HG03565 (cell line): ENCODE measurements around the gene SH3BP4.

ENCODE experiments used
- ATAC-seq: cut with Tn5 transposase; IDR thresholded peaks from one replicate; pipeline ENCODE4 v1.9.1; 2021; ENCODE audit warnings: mild to moderate bottlenecking, moderate library complexity; ENCODE audit not compliant: unreplicated experiment

SH3BP4 gene

GRCh38 chr2:234981197-234982095 is 29.6 kb downstream of the SH3BP4 start:
- no peak for ATAC-seq

- ATAC-seq, result no peak
These were observed 30.4 kb downstream of the SH3BP4 start for GRCh38 chr2:234982096-234982834.

DNA sequence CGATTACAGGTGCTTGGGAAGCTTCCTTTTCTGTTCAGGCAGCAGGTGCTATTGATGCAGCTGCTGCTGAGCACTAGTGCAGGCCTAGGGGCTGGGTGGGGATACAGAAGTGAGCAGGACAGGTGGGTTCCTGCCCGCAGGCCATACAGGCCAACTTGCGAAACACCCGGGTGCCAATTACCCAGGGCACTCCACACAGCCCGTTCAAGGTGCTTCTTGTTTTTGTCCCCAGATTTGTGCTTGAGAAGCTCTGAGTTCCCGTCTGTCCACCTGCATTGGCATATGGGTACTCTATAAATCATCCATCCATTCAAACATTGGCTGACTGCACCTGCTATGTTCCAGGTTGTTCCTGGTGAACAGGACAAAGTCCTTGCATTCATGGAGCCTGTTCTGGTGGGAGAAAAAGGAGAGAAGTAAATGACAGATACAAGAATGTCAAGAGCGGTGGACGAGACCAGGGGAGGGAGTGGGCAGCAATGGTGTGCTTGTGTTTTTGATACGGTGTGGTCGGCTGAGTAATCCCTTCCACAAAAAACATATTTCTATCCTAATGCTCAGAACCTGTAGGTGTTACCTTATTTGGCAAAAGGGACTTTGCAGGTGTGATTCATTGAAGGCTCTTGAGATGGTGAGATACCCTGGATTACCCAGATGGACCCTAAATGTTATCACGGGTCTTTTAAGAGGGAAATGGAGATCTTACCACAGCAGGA is 31.4 kb downstream of the SH3BP4 start:
- ATAC-seq, result no peak

DNA sequence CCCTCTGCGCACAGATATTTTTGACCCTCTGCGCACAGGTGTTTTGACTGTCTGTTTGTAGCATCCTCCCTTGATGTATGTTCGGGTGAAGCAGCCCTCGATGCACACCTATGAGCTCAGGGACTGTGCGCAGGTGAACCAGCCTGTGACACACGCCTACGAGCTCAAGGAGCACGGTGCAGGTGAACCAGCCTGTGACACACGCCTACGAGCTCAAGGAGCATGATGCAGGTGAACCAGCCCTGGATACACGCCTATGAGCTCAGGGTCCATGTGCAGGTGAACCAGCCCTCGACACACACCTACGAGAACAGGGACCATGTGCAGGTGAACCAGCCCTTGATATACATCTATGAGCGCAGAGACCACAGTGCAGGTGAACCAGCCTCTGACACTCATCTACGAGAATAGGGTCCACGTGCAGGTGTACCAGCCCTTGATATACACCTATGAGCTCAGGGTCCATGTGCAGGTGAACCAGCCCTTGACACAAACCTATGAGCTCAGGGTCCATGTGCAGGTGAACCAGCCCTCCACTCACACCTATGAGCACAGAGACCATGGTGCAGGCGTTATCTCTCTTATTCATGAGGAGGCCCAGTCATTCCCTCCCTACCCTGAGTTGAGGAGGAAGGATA is 33.9 kb downstream of the SH3BP4 start:
- ATAC-seq, result no peak

- ATAC-seq, result no peak
These were observed 34.6 kb downstream of the SH3BP4 start for GRCh38 chr2:234986390-234986789.

GRCh38 chr2:234986876-234987720 is 35.3 kb downstream of the SH3BP4 start:
- ATAC-seq, result no peak

DNA sequence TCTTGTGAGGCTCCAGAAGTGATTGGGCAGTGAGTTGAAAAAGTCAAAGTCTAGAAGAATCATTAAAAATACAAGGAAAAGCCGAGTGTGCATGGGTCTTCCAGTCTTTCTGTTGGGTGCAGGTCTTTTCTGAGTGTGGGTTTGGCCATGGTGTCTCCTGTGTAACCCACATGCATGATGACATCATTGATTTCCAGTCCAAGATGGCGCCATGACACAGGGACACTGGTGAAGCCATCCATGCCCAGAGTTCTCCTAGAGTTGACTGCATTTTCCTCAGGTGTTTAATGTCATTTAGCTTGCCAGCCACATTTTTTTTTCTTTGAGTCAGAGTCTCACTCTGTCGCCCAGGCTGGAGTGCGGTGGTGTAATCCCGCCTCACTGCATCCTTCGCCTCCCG is 35.9 kb downstream of the SH3BP4 start:
- no peak for ATAC-seq

GRCh38 chr2:234988491-234988890 is 36.7 kb downstream of the SH3BP4 start:
- no peak for ATAC-seq

- no peak for ATAC-seq
These were observed 37.4 kb downstream of the SH3BP4 start for GRCh38 chr2:234989183-234989701.

DNA sequence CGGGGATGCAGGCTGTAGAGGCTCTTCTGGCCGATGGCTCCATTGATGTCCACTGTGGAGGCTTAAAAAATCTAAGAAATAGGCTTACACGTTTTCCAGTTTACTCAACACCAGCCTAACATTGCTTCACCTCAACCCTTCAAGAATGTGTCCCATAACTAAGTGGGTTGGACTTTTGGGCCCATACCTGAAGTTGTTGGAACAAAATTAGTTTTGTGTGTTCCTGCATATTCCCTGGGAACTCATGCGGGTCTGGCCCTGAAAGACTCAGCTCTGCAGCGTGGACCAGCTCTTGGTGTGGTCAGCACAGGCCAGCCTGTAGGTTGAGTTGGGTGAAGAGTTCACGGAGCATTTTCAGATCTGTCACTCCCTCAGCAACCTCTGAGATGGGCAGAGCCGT is 38.5 kb downstream of the SH3BP4 start:
- ATAC-seq, result no peak

- ATAC-seq, result no peak
These were observed 39.5 kb downstream of the SH3BP4 start for GRCh38 chr2:234991290-234991689.

GRCh38 chr2:234991793-234992192 is 40.0 kb downstream of the SH3BP4 start:
- no peak for ATAC-seq

DNA sequence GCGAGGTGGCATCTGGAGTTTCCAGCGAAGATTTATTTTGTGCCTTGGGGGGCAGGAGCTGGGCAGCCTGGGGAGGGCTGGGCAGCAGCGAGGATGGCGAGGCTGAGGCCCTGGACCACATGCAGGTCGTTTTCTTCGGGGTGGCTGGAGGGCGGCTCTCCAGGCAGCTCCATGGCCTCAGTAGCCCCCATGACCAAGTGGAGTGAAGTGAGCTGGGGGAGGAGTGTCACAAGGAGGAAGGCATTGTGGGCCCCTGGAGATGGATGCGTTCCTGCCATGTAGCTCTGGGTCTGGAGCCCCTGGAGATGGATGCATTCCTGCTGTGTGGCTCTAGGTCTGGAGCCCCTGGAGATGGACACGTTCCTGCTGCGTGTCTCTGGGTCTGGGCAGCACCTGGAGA is 40.4 kb downstream of the SH3BP4 start:
- no peak for ATAC-seq

GRCh38 chr2:234992624-234993349 is 41.0 kb downstream of the SH3BP4 start:
- ATAC-seq, result no peak

GRCh38 chr2:234993541-234993981 is 41.7 kb downstream of the SH3BP4 start:
- no peak for ATAC-seq

- ATAC-seq, result no peak
These were observed 42.9 kb downstream of the SH3BP4 start for GRCh38 chr2:234994438-234995321.

DNA sequence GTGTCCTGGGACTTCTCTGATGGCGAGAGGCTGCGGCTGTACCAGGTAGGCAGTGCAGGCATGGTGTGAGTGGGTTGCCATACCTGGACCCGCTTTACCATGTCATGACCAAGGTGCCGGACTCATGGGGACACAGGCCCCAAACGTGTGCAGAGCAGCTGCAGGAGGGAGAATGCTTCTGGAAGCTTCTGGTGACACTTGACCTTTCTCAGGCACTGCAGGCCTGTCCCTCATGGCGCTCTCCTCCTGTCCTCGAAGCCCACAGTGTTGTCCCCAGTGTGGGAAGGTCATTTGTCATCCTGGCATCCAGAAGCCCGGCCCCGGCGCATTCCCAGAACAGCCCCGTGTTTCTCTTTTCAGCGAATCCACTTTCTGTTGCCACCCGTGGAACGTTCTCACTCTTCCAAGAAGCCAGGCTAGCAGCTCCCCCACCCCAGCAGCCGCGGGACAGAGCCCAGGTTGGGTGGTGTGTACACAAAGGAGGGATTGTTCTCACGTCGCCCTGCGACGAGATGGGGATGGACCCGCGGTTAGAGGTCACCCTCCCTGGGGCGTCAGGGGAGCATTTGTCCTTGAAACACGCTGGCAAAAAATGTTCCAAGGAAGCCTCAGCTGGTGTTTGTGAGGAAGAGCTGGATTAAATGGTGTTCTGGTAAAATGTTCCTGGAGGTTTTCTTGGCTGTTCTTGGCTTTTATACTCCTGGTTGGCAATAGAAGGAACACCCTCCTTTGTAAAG is 43.7 kb downstream of the SH3BP4 start:
- ATAC-seq, result no peak
